Measurements from ENCODE around the gene GRIK2.

DNA sequence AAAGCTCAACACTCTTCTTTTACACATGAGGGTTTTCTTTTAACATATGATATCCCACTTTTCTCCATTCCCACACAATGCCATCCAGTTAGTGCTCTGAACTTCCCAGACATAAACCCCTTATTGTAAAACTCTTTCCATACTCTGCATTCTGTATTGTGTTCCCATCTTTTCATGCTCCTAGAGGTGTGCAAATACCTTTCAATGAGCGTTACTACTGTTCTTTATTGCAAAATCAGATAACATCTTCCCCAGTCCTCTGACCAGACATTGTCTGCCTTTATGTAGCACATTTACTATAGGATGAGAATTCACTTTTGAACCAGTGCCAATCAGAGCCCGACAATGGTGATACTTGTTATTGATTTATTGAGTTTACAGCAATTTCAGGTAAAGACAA lies 296.2 kb downstream of the GRIK2 start:
- TF ChIP-seq, protein P1, sequence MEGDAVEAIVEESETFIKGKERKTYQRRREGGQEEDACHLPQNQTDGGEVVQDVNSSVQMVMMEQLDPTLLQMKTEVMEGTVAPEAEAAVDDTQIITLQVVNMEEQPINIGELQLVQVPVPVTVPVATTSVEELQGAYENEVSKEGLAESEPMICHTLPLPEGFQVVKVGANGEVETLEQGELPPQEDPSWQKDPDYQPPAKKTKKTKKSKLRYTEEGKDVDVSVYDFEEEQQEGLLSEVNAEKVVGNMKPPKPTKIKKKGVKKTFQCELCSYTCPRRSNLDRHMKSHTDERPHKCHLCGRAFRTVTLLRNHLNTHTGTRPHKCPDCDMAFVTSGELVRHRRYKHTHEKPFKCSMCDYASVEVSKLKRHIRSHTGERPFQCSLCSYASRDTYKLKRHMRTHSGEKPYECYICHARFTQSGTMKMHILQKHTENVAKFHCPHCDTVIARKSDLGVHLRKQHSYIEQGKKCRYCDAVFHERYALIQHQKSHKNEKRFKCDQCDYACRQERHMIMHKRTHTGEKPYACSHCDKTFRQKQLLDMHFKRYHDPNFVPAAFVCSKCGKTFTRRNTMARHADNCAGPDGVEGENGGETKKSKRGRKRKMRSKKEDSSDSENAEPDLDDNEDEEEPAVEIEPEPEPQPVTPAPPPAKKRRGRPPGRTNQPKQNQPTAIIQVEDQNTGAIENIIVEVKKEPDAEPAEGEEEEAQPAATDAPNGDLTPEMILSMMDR (IDR thresholded peaks at IDR 0.05): no peak
- TF ChIP-seq POLR2AphosphoS5 (IDR thresholded peaks at IDR 0.05) (no peak), POLR2A (IDR thresholded peaks at IDR 0.05) (no peak), EP300 (IDR thresholded peaks at IDR 0.05) (no peak)

All from suprapubic skin (tissue), 4 donors.